ENCODE data around the gene CELSR2. TPM values are rescaled to one million over a fixed set of nuclear protein-coding genes. Genes with fewer than 3 reads are reported as not detected.
"Not testable (repeated sequence)": the region's sequence is repeated elsewhere in the genome, so short reads cannot be mapped to it uniquely, and the experiment has no call there.

The CELSR2 gene
- polyA plus RNA-seq, 5 donors, result 9.6 to 17.0 (median 13.5) TPM

DNA sequence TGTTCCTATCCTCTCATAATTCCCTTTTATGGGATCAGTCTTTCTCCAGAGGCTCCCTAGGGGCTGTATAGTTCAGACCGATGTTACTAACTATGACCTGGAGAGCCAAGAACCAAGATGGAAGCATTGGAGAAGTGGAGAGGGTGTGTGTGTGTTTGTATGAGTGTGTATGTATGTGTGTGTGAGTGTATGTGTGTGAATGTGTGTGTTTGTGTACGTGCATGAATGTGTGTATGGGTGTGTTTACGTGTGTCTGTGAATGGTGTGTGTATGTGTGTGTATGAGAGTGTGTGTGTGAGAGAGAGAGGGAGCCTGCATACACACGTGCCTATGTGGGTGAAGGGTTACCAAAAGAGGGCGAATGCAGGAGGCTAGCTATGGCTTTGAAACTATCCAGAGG, 52.5 kb downstream of the CELSR2 start:
- no peak for DNase-seq

GRCh38 chr1:109304226-109304920, 55.0 kb downstream of the CELSR2 start:
- DNase-seq, result no peak

GRCh38 chr1:109305991-109306390, 56.7 kb downstream of the CELSR2 start:
- DNase-seq, result not testable (repeated sequence)

GRCh38 chr1:109306832-109307273, 57.5 kb downstream of the CELSR2 start, which contains the start of gene MYBPHL:
MYBPHL (minus strand) TSS chr1:109307011; CDS start chr1:109306991, 20 bp downstream.
- DNase-seq, result no peak

GRCh38 chr1:109307274-109308021, 58.1 kb downstream of the CELSR2 start:
- no peak for DNase-seq

DNA sequence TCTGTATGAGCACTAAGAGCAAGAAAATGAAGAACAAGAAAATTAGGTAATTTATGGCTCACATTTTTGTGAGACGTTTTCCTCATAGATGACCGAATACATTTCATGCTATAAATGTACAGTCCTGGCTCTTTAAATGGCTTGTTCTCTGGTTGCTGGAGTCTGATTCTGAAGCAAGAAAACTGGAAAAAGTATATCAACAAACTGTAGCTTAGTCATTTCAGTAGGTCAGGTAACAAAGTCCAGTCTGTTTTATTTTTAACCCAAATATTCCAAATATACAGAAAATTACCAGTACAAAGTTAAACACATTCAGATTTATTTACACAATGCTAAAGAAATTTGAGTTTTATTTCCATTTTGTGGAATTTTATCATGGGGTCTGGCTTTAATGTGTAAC, 60.0 kb downstream of the CELSR2 start:
- DNase-seq, result no peak

DNA sequence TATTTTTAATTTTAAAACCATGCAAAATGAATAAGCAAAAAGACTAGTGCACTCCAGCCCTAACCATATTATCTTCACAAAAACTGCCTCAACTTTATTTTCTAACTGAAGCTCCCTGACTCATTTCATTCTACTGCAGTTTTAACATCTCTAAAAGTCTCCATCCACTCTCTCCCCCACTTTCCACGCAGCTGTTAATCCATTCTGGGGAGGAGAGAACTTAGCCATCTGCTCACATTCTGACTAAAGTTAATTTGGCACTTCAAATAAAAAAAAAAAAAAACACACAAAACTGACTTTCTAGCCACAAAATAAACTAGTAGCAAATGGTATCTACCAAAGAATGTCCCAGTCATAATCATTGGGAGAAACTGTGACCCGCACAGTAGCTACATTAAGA, 62.9 kb downstream of the CELSR2 start:
- no peak for DNase-seq

DNA sequence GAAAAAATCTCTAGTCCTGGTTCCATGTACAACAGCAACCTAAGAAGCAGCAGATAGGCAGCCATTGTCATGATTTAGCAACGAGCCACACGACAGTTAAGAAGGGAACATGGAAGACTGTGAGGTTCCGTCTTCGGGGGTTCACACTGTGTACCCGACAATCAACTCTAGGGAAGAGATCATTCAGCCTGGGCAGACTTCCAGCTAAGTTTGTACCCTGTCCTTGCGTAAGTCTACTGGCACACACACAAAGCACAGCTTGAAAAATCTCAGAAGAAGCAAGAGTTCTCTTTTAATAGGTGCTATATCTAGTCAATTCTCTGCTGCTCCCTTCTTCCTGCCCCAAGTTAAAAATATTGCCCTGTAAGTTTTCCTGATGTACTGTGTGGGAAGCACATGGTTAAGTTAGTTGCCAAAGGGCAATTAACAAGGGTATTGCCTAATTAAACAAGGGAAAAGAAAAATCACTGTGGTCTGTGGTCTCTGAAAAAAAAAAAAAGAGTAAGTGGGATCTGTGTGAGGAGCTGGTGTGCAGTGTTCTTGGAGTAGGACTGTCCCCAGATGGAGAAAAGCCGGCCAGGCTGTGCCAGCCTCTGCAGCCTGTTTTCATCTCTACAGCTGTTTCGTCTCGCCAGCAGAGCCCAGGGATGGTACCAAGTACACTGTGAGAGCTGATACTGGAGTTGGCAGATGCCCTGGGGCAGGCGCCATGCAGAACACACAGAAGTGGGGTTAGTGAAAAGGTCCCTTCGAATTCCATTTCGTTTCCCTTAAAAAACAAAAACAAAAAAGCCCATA, 63.8 kb downstream of the CELSR2 start:
- DNase-seq, result no peak

DNA sequence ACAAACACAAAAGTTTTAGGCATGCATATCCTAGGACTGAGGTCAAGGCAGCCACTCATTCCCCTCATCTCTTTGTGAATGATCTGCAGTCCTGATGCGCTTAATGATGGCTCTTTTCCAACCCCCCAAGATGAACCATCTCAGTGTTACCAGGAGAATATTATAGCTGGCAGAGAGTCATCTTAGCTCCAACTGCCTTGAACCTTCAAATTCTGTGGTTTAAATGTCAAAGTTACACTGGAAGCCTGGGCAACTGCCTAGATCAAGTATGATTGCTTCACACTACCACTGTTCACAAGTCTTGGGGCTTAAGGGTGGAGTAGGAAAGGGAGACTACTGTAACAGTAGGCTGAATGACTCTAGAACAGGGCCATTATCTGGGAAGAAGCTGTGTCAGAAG, 65.5 kb downstream of the CELSR2 start:
- DNase-seq, result no peak

DNA sequence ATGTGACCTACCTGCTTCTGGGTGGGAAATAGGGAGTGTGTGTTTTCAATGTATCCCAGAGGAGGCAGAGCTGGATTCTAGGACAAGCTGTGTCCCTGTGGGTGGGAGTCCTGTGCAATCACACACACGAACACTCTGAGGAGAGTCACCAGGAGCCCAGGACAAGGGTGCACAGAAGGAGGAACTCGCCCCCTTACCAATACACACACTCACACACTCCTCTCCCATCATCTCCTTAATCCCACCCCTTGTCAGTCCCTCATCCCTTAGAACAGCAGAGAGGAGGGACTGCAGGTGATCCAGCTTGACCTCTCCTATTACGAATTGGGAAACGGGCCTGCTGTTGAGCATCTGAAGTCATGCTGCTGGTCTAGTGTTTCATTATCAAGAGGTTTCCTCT, 65.9 kb downstream of the CELSR2 start:
- DNase-seq, result no peak

DNA sequence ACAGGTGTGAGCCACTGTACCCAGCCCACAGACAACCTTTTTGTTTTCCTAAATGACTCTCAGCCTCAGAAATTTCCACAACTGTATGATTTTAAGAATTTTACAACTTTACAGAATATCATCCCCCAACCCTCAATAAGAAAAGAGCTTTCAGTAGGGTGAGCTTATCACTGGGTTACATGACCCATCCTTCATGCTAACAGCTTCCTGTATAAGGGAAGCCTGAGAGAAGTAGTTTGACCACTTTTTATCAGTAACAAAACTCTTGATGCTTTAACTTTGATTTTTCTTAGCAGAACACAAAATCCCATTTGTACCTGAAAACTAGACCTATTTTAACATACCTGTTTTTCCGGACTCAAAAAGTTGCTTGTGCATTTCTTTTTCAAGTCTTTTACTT, 67.2 kb downstream of the CELSR2 start:
- no peak for DNase-seq

- DNase-seq, result no peak
These were observed 69.8 kb downstream of the CELSR2 start for GRCh38 chr1:109319114-109319513.

GRCh38 chr1:109322974-109323373, 73.6 kb downstream of the CELSR2 start:
- DNase-seq, result no peak

Other genes with a start within 250 kb of the CELSR2 start
- 10 to 100 TPM; 13.2 to 17.6 (median 16.0) TPM for gene WDR47, start 207.4 kb upstream of the CELSR2 start, polyA plus RNA-seq (ENCODE audit: insufficient read depth in 1 of 5, insufficient read length in 5 of 5, low replicate concordance in 1 of 5)
- gene TAF13, start 173.5 kb upstream of the CELSR2 start, polyA plus RNA-seq (ENCODE audit: insufficient read depth in 1 of 5, insufficient read length in 5 of 5, low replicate concordance in 1 of 5), result 10 to 100 TPM; 25.9 to 38.6 (median 33.9) TPM
- 10 to 100 TPM; 33.8 to 46.6 (median 42.9) TPM for gene TMEM167B, start 158.8 kb upstream of the CELSR2 start, polyA plus RNA-seq (ENCODE audit: insufficient read depth in 1 of 5, insufficient read length in 5 of 5, low replicate concordance in 1 of 5)
- 10 to 100 TPM in 4 of 5 donors, 1 to 10 TPM in 1; 8.2 to 11.5 (median 10.5) TPM for gene ELAPOR1, start 135.4 kb upstream of the CELSR2 start, polyA plus RNA-seq (ENCODE audit: insufficient read depth in 1 of 5, insufficient read length in 5 of 5, low replicate concordance in 1 of 5)
- gene SARS1, start 35.6 kb upstream of the CELSR2 start, polyA plus RNA-seq (ENCODE audit: insufficient read depth in 1 of 5, insufficient read length in 5 of 5, low replicate concordance in 1 of 5), result 100 to 1,000 TPM; 143 to 159 (median 145) TPM
- 10 to 100 TPM; 32.5 to 48.9 (median 39.3) TPM for gene PSRC1, start 33.6 kb downstream of the CELSR2 start, polyA plus RNA-seq (ENCODE audit: insufficient read depth in 1 of 5, insufficient read length in 5 of 5, low replicate concordance in 1 of 5)
- under 1 TPM in 4 of 5 donors, not detected in 1; 0.14 to 0.39 (median 0.22) TPM for gene MYBPHL, start 57.5 kb downstream of the CELSR2 start, polyA plus RNA-seq (ENCODE audit: insufficient read depth in 1 of 5, insufficient read length in 5 of 5, low replicate concordance in 1 of 5)
- 10 to 100 TPM; 34.0 to 51.2 (median 42.6) TPM for gene SORT1, start 148.4 kb downstream of the CELSR2 start, polyA plus RNA-seq (ENCODE audit: insufficient read depth in 1 of 5, insufficient read length in 5 of 5, low replicate concordance in 1 of 5)
- 10 to 100 TPM; 74.2 to 99.6 (median 89.2) TPM for gene PSMA5, start 176.9 kb downstream of the CELSR2 start, polyA plus RNA-seq (ENCODE audit: insufficient read depth in 1 of 5, insufficient read length in 5 of 5, low replicate concordance in 1 of 5)
- 1 to 10 TPM in 1 of 5 donors, under 1 TPM in 4; 0.13 to 9.0 (median 0.26) TPM for gene SYPL2, start 217.0 kb downstream of the CELSR2 start, polyA plus RNA-seq (ENCODE audit: insufficient read depth in 1 of 5, insufficient read length in 5 of 5, low replicate concordance in 1 of 5)
- gene ATXN7L2, start 234.4 kb downstream of the CELSR2 start, polyA plus RNA-seq (ENCODE audit: insufficient read depth in 1 of 5, insufficient read length in 5 of 5, low replicate concordance in 1 of 5), result 10 to 100 TPM in 1 of 5 donors, 1 to 10 TPM in 4; 6.6 to 13.6 (median 8.0) TPM
- 1 to 10 TPM; 4.8 to 9.5 (median 8.5) TPM for gene CYB561D1, start 244.6 kb downstream of the CELSR2 start, polyA plus RNA-seq (ENCODE audit: insufficient read depth in 1 of 5, insufficient read length in 5 of 5, low replicate concordance in 1 of 5)